GM23338 (cell line): ENCODE data around the gene ADRA2B. TPM values are rescaled to one million over a fixed set of nuclear protein-coding genes. Genes with fewer than 3 reads are reported as not detected.

Source experiments
- ATAC-seq: fragments of 200-7000 bp; cut with Tn5 transposase; 3 replicates; pipeline ENCODE4 v1.9.1; 2020
- DNase-seq: peaks from one replicate; pipeline ENCODE4 v3.0.0-alpha.2; 2015; ENCODE audit warnings: low spot score
- H2AFZ ChIP-seq: fragments of 200-600 bp; sonication (generic); 2 replicates; pipeline ENCODE4 v1.8.0; 2016; ENCODE audit warnings: antibody characterized with exemption, mild to moderate bottlenecking, moderate library complexity
- H3F3A ChIP-seq: fragments of 200-600 bp; sonication (generic); replicated peaks from 2 replicates; pipeline ENCODE4 v1.8.0; 2017; ENCODE audit warnings: antibody characterized with exemption, mixed run types, low read depth
- H3K27ac ChIP-seq: fragments of 200-600 bp; sonication (generic); 2 replicates; pipeline ENCODE4 v1.6.1; 2016; ENCODE audit warnings: low read depth
- H3K27me3 ChIP-seq: fragments of 200-600 bp; sonication (generic); 2 replicates; pipeline ENCODE4 v1.8.0; 2016; ENCODE audit warnings: mild to moderate bottlenecking, mixed run types, moderate library complexity; ENCODE audit not compliant: insufficient read depth
- H3K36me3 ChIP-seq: fragments of 200-600 bp; sonication (generic); 2 replicates; pipeline ENCODE4 v1.8.0; 2016; ENCODE audit warnings: mild to moderate bottlenecking; ENCODE audit not compliant: insufficient read depth
- H3K4me1 ChIP-seq: fragments of 200-600 bp; sonication (generic); 2 replicates; pipeline ENCODE4 v1.8.0; 2016; ENCODE audit warnings: mild to moderate bottlenecking, moderate library complexity; ENCODE audit not compliant: insufficient read depth
- H3K4me2 ChIP-seq: fragments of 200-600 bp; sonication (generic); 2 replicates; pipeline ENCODE4 v1.7.1; 2017; ENCODE audit warnings: mixed run types
- H3K4me3 ChIP-seq: fragments of 200-600 bp; sonication (generic); 2 replicates; pipeline ENCODE4 v1.6.1; 2016; ENCODE audit warnings: mixed run types
- H3K79me2 ChIP-seq: fragments of 200-600 bp; sonication (generic); replicated peaks from 2 replicates; pipeline ENCODE4 v1.8.0; 2017; ENCODE audit warnings: mild to moderate bottlenecking; ENCODE audit not compliant: insufficient read depth
- H3K9me2 ChIP-seq: fragments of 200-600 bp; sonication (generic); 2 replicates; pipeline ENCODE4 v1.8.0; 2017; ENCODE audit not compliant: insufficient read depth
- H4K20me1 ChIP-seq: fragments of 200-600 bp; sonication (generic); replicated peaks from 2 replicates; pipeline ENCODE4 v1.8.0; 2017; ENCODE audit warnings: mild to moderate bottlenecking; ENCODE audit not compliant: insufficient read depth
- H3K27ac Mint-ChIP-seq: 2 replicates; pipeline ENCODE4 v1.8.0; 2020; ENCODE audit warnings: inconsistent platforms, mild to moderate bottlenecking, moderate library complexity, mixed read lengths
- H3K27me3 Mint-ChIP-seq: 3 replicates; pipeline ENCODE4 v1.8.0; 2022; ENCODE audit warnings: low read depth, mild to moderate bottlenecking, moderate library complexity, mixed read lengths, inconsistent platforms; ENCODE audit not compliant: insufficient read depth, poor library complexity
- H3K36me3 Mint-ChIP-seq: 3 replicates; pipeline ENCODE4 v1.8.0; 2021; ENCODE audit warnings: low read depth, mild to moderate bottlenecking, inconsistent platforms, moderate library complexity, mixed read lengths
- H3K4me1 Mint-ChIP-seq: 3 replicates; pipeline ENCODE4 v1.8.0; 2020; ENCODE audit warnings: mild to moderate bottlenecking, inconsistent platforms, mixed read lengths
- H3K4me3 Mint-ChIP-seq: 3 replicates; pipeline ENCODE4 v1.8.0; 2021; ENCODE audit warnings: moderate library complexity, mild to moderate bottlenecking, inconsistent platforms, mixed read lengths
- H3K9me3 Mint-ChIP-seq: 3 replicates; pipeline ENCODE4 v1.8.0; 2020; ENCODE audit warnings: moderate library complexity, mild to moderate bottlenecking, inconsistent platforms, mixed read lengths
- CREB1 ChIP-seq: fragments of 250-450 bp; sonication (Bioruptor Pico); IDR thresholded peaks from 2 replicates; pipeline ENCODE4 v1.5.0; 2020; ENCODE audit warnings: low read depth, mild to moderate bottlenecking, moderate library complexity
- CTCF ChIP-seq, 2 experiments: fragments of 200-600 bp in 1 of 2; sonication (generic) in 1 of 2; conservative IDR thresholded peaks; 2 replicates each; pipeline versions ENCODE4 v1.5.1 to v1.6.1; 2016 to 2017; ENCODE audit warnings: antibody characterized with exemption in 2 of 2, low read depth in 2 of 2, mild to moderate bottlenecking in 2 of 2, moderate library complexity in 1 of 2
- EZH2phosphoT487 ChIP-seq: fragments of 200-600 bp; sonication (generic); IDR thresholded peaks from one replicate; pipeline ENCODE4 v1.8.1; 2018; ENCODE audit warnings: antibody characterized with exemption; ENCODE audit not compliant: unreplicated experiment
- REST ChIP-seq: IDR thresholded peaks from one replicate; pipeline ENCODE4 v1.6.1; 2018; ENCODE audit warnings: antibody characterized with exemption; ENCODE audit not compliant: unreplicated experiment
- STAT1 ChIP-seq: IDR thresholded peaks from one replicate; pipeline ENCODE4 v1.6.1; 2016; ENCODE audit warnings: antibody characterized with exemption; ENCODE audit not compliant: unreplicated experiment
- ZNF114 ChIP-seq: fragments of 250-450 bp; sonication (Bioruptor Pico); IDR thresholded peaks from 2 replicates; pipeline ENCODE4 v1.5.0; 2020; ENCODE audit warnings: mild to moderate bottlenecking, moderate library complexity
- ZNF462 ChIP-seq: fragments of 250-450 bp; sonication (Bioruptor Pico); IDR thresholded peaks from 2 replicates; pipeline ENCODE4 v1.5.0; 2020; ENCODE audit warnings: mild to moderate bottlenecking, moderate library complexity
- polyA plus RNA-seq: library from polyadenylated mRNA; unstranded; fragments of >200 nt; fragmentation: Nextera tagmentation; extraction: Ambion mirVana; gene quantifications from 2 replicates; pipeline ENCODE4 v1.2.1, GENCODE V29; 2016
- total RNA-seq: library from RNA; depleted of rRNA; stranded (reverse); fragments of >200 nt; shearing (Covaris generic); gene quantifications from 2 replicates; pipeline ENCODE4 v1.2.3, GENCODE V29; 2014
- TF ChIP-seq, protein P1 (sequence below): IDR thresholded peaks from 2 replicates; pipeline ENCODE4 v1.6.1; 2016; ENCODE audit warnings: antibody characterized with exemption

ADRA2B gene
- total and polyA plus RNA-seq, 2 experiments from 2014 or later: 1.7 to 5.9 TPM

DNA sequence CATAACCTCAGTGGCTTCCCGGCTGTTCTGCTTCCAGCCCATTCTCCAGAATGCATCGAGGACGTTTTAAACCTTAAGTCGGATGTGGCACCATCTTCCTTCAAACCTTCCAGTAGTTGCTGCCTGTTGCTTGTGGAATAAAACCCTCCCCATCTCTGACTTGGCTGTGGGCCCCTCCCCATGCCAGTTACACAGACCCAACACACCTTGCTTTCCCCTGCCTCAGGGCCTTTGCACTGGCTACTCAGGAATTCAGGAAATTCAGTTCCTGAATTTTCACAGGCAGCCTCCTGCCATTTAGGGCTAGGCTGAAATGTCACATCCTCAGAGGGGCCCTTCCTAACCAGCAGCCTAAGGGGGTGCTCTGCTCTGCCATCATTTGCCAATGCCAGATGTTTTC is 5.0 kb upstream of the ADRA2B start (continued):
- TF ChIP-seq REST (no peak), ZNF114 (no peak), CTCF (conservative IDR thresholded peaks at IDR 0.05; ENCODE audit: low read depth in 2 of 2) (no peak), EZH2phosphoT487 (no peak), CREB1 (CRISPR knock-in tag) (no peak)
- TF ChIP-seq, protein P1, sequence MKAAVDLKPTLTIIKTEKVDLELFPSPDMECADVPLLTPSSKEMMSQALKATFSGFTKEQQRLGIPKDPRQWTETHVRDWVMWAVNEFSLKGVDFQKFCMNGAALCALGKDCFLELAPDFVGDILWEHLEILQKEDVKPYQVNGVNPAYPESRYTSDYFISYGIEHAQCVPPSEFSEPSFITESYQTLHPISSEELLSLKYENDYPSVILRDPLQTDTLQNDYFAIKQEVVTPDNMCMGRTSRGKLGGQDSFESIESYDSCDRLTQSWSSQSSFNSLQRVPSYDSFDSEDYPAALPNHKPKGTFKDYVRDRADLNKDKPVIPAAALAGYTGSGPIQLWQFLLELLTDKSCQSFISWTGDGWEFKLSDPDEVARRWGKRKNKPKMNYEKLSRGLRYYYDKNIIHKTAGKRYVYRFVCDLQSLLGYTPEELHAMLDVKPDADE: no peak

GRCh38 chr2:96120991-96121390 is 4.6 kb upstream of the ADRA2B start:
- DNase-seq (no peak), ATAC-seq (no peak)
- Histone ChIP-seq H3K27ac (no peak overlapping the region), H3K79me2 (no peaks in the 10 kb centered on the region), H3F3A (no peaks in the 10 kb centered on the region), H3K9me2 (no peaks in the 10 kb centered on the region), H3K27me3 (peaks cover 15% of the 10 kb centered on the region), H4K20me1 (no peaks in the 10 kb centered on the region), H3K36me3 (no peaks in the 10 kb centered on the region), H3K4me2 (no peak overlapping the region), H3K4me3 (no peak overlapping the region), H2AFZ (no peak overlapping the region), H3K4me1 (peaks cover 6% of the 10 kb centered on the region; the same call in 1 of the 2 replicates)
- TF ChIP-seq ZNF462 (CRISPR knock-in tag): no peak
- TF ChIP-seq STAT1: no peak
- Mint-ChIP-seq H3K4me3 (no peak overlapping the region), H3K4me1 (peaks cover 18% of the 10 kb centered on the region; the same call in 2 of the 3 replicates), H3K27ac (no peak overlapping the region), H3K36me3 (no peaks in the 10 kb centered on the region; the same call in 2 of the 3 replicates), H3K27me3 (peaks cover 26% of the 10 kb centered on the region), H3K9me3 (no peaks in the 10 kb centered on the region)
